ENCODE measurements around the gene ACSL4.
A peak's percentile ranks its signal among the peaks of the same experiment; 100 is the strongest.
"Not testable (repeated sequence)": the region's sequence is repeated elsewhere in the genome, so short reads cannot be mapped to it uniquely, and the experiment has no call there.

ACSL4 gene

DNA sequence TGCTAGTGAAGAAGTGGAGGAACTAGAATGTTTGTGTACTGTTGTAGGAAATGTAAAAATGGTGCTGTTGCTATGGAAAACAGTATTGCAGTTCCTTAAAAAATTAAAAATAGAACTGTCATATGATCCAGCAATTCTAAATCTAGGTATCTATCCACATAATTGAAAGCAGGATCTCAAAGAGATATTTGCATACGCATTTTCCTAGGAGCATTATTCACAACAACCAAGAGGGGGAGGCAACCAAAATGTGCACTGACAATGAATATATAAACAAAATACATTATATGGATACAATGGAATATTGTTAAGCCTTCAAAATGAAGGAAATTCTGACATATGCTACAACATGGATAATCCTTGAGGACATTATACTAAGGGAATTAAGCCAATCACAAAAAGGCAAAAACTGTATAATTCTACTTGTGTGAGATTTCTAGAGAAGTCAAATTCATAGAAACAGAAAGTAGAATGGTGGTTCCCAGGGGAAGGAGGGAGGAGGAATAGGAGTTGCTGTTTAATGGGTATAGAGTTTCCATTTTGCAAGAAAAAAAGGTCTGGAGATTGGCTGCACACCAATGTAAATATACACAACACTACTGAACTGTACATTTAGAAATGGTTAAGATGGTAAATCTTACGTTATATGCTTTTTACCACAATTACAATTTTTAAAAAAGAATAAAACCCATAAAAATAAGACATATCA, 72.5 kb downstream of the ACSL4 start:
- no peak for DNase-seq

DNA sequence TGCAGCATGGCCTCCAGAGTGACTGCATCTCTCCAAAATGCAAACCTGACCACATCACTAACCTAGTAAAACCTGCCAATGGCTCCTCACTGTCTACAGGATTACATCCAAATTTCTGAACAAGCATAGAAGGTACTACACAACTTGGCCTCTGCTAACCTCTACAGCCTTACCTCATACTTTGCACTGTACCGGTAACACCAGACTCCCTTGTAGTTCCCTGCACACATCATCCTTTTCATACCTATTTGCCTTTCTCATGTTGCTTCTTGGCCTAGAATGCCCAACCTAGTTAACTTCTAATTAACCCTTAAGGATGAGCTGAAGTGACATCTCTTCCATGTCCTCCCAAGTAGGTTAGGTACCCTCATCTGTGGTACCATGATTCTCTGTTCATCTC, 74.7 kb downstream of the ACSL4 start:
- DNase-seq, result no peak

DNA sequence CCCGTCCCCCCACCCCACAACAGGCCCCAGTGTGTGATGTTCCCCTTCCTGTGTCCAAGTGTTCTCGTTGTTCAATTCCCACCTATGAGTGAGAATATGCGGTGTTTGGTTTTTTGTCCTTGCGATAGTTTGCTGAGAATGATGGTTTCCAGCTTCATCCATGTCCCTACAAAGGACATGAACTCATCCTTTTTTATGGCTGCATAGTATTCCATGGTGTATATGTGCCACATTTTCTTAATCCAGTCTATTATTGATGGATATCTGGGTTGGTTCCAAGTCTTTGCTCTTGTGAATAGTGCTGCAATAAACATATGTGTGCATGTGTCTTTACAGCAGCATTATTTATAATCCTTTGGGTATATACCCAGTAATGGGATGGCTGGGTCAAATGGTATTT, 75.7 kb downstream of the ACSL4 start:
- not testable (repeated sequence) for DNase-seq

DNA sequence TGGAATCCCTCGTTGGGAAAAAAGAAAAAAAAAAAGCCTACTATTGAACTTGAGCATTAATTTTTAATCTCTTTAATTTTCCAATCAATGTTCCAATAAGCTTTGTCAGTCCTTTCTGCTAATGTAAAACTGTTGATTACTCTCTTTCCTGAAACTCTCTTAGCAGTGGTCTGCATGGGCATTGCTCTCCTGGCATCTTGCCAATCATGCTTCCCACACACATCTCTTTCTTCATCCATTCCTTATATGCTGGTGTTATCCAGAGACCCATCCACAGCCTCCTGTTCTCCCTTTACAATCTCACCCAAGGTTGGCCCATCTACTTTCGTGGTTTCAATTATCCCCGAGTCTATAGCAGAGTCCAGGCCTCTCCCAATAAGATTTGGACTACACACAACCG, 76.3 kb downstream of the ACSL4 start:
- no peak for DNase-seq

DNA sequence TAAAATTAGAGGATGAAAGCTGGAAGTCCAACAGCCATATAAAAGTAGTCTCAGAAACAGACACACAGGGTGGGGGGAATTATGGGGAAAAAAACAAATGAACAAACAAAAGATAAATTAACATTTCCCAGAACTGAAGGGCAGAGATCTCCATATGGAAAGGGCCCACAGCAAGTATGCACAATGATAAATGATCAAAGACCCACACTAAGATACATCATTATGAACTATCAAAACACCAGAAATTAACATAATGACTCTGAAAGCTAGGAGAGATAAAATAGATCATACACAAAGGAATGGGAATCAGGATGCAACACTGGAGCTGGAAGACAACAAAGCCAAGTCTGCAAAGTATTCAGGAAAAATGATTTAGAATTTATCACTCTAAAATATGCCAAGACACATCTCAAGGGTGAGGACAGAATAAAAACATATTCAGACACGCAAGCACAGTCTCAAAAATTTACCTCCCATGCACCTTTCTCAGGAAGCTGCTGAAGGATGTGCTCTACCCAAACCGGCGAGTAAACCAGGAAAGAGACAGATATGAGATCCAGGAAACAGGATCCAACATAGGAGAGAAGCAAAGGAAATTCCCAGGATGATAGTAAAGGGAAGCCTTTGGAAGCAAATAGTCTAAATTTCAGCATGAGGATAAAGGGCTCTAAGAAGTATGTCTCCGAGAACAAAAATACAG, 77.4 kb downstream of the ACSL4 start:
- no peak for DNase-seq

DNA sequence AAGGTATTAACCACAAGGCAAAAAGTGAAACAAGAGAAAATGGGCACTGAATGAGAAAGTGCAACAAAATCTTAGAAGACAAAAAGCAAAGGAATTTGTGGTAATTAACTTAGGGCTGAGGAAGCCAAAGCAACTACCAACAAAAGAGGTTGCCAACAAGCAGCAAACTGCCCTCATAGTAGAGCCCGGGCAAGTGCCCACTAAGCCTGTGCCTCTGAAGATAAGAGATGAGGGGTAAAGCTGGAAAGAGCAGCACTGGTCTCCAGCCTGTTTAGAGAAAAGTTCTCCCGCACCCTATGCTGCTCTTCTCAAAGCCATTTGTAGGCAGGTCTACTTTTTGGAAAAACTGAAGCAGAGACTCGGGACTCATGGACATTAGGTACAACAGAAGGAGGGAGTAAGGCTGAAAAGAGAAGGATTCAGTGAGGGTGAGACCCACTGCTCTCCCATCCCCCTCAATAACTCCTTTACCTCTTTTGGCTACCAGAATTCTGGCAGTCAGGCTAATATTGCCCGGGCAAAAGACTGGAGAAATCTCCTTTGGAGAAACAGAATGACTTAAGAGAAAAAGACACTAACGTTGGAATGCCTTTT, 78.4 kb downstream of the ACSL4 start:
- DNase-seq, result no peak

DNA sequence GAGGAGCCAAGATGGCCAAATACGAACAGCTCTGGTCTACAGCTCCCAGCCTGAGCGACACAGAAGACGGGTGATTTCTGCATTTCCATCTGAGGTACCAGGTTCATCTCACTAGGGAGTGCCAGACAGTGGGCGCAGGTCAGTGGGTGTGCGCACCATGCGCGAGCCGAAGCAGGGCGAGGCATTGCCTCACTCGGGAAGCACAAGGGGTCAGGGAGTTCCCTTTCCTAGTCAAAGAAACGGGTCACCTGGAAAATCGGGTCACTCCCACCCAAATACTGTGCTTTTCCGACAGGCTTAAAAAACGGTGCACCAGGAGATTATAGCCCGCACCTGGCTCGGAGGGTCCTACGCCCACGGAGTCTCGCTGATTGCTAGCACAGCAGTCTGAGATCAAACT, 88.4 kb downstream of the ACSL4 start:
- not testable (repeated sequence) for DNase-seq

DNA sequence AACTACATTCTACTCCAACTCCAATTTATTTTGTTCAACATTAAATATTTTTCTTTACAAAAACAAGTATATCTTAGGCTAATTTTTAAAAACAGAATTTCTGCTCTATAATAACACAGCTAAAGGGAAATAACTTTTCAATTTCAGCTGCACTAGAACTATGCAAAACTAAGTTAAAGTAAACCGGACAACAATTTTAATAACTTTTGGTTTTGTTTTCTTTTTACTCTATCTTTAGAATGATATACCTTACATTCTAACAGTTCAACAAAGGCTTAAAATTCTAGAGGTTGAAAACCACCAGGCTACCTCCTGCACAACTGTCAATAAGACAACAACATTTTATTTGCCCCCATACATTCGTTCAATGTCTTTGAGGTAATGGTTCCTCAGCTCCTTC, 89.4 kb downstream of the ACSL4 start:
- no peak for DNase-seq

DNA sequence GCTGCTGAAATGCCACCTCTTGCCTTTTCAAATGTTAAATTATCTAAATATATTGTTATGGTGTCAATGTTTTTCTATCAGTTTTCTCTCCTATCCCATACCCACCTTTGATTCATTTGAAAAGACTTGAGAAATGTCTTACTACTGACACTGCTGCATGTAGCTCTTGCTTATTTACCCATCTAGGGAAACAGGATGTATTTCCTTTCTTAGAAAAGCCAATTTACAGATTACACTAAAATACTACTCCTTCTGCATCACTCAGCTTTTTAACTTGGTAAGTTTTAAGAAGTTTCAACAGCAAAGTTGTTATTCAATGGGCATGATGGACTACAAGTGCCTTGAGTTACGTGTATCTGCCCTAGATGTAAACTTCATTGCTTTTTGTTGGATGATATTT, 94.9 kb downstream of the ACSL4 start:
- no peak for DNase-seq

DNA sequence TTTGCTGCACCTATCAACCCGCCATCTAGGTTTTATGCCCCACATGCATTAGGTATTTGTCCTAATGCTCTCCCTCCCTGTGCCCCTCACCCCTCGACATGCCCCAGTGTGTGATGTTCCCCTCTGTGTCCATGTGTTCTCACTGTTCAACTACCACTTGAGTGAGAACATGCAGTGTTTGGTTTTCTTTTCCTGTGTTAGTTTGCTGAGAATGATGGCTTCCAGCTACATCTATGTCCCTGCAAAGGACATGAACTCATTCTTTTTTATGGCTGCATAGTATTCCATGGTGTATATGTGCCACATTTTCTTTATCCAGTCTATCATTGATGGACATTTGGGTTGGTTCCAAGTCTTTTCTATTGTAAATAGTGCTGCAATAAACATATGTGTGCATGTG, 95.6 kb downstream of the ACSL4 start:
- DNase-seq, result not testable (repeated sequence)

DNA sequence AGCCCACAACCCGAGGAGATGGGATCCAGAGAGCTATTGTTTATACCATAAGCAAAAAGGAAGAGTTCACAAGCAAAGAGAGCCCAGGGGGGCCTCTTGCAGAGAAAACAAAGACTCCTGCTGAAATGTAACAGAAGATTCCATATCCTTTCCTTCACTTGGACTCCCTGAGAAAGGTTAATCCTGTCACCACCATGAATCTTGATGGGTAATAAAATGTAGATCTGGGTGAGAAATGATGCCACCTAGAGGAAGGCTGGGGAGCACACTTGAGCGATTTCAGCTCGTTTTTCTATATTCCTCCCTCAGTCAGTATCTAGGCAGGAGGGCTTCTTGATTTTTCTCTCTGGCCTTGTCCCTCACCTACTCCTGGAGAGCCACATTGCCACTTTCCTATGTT, 97.9 kb downstream of the ACSL4 start:
- DNase-seq, result peak; percentile 2

DNA sequence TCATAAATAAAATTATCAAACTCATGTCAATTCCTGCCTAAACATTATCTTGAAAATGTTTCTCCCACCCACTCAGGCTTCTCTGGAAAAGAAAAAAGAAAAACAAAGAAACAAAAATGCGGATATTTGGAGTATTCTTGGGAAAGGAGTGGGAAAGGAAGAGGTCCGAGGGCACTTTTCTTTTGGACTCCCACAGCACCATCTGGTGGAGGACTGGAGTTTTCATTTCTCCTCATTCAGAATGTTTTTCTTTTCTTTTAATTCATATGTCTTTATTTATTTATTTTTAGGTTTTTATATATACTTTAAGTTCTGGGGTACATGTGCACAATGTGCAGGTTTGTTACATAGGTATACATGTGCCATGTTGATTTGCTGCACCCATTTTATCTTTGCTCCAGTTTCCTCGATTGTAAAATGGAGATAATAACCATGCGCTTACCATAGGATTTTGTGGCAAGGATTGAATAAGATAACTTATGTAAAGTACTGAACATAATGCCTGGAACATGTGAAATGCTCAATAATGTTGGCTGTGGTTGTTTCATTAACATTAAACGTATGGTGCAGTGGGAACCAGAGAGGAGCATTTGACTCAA, 100.1 kb downstream of the ACSL4 start:
- peak; percentile 21 for DNase-seq

DNA sequence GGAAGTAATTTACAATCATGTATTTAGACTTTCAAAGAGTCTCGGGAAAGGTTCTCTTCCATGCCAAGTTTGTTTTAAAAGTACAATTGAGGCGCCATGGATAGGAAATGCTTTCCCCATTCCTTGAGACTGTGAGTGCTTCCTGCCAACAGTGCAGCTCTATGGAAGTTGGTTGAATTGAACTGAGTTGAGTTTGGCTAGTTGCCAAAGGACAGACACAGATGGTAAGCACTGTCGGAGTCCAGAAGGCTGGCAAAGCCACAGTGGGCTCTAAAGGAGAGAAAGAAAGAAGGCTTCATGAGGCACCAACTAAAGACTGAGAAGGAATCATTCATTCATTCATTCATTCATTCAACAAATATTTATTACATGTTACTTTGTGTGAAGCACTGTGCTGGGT, 103.7 kb downstream of the ACSL4 start:
- no peak for DNase-seq

DNA sequence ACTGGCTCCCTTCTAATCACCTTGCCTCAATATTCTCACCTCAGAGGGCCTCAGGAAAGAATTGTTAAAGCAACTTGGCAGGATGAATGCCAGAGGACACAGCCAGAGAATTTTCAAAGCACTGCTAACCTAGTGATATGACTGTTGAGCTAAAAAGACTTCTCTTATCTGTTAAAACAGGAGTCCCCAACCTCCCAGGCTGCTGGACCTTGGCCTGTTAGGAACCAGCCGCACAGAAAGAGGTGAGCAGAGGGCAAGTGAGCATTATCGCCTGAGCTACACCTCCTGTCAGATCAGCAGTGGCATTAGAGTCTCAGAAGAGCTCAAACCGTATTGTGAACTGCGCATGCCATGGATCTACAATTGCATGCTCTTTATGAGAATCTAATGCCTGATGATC, 106.4 kb downstream of the ACSL4 start:
- no peak for DNase-seq

DNA sequence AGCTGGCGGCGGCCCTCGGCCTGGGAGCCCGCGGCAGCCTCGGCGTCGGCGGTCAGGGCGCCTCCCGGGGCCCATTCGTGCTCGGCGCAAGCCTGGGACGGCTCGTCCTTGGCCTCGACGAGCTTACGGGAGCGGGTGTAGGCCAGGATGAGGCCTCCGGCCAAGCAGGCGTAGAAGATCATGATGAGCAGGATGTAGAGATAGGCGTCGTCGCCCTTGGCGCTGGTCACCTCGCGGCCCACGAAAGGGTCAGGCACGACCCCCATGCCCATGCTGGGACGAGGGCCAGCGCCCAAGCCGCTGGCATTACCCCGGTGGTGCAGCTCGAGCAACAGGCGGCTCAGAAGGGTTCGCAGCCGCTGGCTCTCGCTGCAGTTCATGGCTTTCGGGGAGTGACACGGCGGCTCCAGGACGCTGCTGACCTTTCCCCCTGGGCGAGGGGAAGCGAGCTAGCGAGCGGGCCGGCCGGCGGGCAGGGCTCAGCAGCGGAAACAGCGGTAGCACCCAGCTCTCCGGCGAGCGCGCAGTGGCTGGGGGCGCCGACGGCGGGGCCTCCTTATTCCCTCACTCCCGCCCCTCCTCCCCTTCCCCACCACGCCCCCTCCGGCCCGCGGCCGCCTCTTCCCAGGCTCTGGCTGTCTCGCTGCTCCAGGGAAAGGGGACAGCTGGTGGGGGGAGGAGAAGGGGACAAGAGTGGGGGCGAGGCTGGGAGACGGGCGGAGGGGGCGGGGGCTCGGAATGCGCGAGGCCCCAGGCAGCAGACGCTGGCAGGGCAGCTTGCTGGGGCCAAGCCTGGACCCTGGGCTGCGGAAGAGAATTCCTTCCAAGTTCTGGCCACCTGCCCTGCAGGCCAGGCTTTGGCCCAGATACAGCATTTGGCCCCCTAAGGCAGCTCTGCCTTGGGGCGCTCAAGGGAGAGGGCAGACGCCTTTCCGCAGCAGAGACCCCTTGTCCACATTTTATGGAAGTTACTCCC, 108.1 kb downstream of the ACSL4 start, which contains the start of gene KCNE5:
Gene KCNE5 (minus strand): TSS at position 532 of the 976 bp plus-strand sequence. CDS start 152 bp downstream, at position 380.
- no peak for DNase-seq

DNA sequence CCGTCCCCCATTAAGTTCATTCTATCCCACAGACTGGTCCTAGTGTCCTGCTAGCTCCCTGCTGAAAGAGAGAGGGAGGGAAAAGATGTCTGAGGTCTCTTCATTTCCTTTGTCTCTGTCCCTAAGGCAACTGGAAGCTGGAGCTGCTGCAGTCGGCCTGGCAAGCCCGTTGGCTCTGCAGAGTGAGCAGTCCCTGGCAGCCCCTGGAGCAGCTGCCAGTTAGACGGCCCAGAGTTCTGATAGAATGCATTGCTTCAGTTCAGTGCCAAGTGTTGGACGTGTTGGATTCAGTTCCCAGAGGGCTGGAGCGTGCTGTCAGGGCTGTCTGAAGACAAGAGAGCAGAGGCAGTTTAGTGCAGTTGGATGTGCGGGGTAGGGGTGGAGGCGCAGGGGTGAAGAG, 109.1 kb downstream of the ACSL4 start:
- no peak for DNase-seq

DNA sequence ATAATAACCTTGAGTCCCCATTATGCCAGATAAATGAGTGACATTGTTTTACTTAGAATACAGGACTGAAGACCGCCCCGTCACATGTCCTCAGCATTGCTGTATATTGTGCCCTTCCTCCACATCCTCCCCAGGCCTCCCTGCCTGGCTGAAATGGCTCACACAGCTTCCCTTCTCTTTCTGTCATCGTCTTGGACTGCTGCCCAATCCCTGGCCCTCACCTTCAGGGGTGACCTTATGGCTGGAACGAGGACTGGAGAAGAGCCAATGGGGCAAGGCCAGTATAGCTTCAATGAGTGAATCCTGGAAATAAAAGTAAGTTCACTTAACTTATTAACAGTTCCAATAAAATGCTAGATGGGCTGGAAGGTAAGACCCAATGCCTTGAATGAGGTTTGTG, 110.8 kb downstream of the ACSL4 start:
- no peak for DNase-seq

DNA sequence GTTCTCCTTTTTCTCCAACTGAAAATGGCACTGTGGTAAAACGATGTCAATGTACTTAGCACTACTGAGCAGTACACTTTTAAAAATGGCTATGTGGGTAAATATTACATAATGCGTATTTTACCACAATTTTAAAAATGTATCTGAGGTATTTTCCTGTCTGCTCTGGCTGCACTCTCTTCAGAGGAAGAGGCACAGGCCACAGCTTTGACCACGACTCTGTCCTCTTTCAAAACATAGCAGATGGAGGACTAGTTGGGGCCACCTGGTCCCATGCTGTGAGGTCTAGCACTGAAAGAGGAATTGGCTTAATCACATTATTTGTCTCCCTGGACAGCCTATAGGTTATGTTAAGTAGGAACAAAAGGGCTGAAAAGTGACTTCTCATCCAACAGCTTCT, 113.3 kb downstream of the ACSL4 start:
- no peak for DNase-seq

DNA sequence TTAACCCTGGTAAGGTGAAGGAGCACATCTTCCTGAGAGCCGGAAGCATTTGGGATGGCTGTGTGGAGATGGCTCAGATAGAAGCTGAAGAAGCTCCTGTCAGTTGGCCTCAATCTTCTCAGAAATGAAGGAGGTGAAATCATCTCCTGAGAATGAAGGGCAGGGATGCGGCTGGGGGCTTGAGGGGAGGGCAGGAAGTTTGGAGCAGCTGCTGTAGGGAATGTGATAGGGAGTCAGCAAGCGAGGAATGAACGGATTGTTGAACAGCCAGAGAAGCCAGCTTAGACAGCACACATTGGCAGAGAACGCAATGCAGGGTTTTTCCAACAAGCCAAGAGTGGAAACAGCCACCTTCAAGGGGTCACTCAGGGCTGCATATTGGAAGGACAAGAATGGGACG, 118.1 kb downstream of the ACSL4 start:
- DNase-seq, result no peak

DNA sequence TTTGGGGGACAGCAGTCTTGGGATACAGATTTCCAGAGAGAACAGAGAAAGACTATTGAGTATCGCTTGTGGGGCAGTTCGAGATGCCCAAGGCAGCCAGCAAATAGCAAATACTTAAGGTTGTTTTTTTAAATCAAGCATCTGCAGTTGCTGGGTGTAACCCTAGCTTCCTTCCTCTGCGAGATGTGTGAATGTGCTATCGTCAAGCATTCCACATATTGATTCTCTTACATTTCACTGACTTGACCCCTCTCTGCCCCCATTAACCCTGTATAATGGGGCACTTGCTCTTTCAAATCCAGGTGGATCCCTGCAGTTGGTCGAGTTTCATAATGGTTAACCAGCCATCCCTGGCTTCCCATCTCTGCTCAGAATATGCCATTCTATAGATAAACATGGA, 131.6 kb downstream of the ACSL4 start:
- DNase-seq, result no peak

DNA sequence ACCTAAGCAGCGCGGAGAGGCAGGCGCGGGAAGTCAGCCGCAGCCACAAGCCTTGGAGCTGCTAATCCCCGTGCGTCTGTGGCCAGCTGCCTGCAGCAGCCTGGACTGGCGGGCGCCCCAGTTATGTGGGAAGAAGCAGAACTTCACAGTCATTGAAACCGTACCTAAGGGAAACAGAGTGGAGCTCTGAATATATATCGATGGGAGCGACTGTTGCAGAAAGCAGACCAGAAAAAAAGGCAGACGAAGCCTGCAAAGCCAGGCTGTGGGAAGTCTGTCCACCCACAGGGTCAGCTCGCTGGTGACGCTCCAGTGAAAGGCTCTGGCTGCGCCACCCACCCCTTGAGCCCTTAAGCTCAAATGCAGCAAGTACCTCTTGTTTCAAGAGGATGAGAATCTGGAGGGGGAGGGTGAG, 132.8 kb downstream of the ACSL4 start:
- peak; percentile 4 for DNase-seq

DNA sequence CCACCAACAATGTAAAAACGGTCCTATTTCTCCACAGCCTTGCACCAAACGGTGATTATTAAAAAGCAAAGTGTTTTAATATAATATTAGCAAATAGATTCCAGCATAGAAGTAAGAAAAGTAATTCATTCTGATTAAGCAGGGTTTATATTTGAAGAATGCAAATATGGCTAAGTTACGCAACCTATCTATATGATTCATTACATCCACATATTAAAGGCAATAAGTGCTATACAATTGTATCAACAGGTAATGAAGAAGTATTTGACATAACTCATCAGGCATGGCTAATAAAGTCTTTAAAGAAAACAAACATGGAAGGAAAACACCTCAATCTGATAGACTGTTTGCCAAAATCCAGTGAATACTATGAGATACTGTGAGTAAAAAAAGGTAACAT, 137.0 kb downstream of the ACSL4 start:
- no peak for DNase-seq

All from EL (cell line).